Activated gamma-delta T cell treated with Interleukin-2 at 50 U/mL for 16 hours (primary cell): ENCODE measurements around the gene MAP4K4.
"Not testable (repeated sequence)": the region's sequence is repeated elsewhere in the genome, so short reads cannot be mapped to it uniquely, and the experiment has no call there.

Source experiments
- DNase-seq: peaks from one replicate; pipeline ENCODE4 v3.0.0-alpha.2; 2020

Gene MAP4K4

GRCh38 chr2:101931402-101931801 is 233.9 kb downstream of the MAP4K4 start:
- no peak for DNase-seq

GRCh38 chr2:101935764-101936163 is 238.3 kb downstream of the MAP4K4 start:
- DNase-seq, result not testable (repeated sequence)

- DNase-seq, result no peak
These were observed 245.3 kb downstream of the MAP4K4 start for GRCh38 chr2:101942851-101943250.
